ENCODE measurements around the gene BICD2.

The BICD2 gene

GRCh38 chr9:92749934-92750315 is 14.7 kb downstream of the BICD2 start:
- TF ChIP-seq, protein P1, sequence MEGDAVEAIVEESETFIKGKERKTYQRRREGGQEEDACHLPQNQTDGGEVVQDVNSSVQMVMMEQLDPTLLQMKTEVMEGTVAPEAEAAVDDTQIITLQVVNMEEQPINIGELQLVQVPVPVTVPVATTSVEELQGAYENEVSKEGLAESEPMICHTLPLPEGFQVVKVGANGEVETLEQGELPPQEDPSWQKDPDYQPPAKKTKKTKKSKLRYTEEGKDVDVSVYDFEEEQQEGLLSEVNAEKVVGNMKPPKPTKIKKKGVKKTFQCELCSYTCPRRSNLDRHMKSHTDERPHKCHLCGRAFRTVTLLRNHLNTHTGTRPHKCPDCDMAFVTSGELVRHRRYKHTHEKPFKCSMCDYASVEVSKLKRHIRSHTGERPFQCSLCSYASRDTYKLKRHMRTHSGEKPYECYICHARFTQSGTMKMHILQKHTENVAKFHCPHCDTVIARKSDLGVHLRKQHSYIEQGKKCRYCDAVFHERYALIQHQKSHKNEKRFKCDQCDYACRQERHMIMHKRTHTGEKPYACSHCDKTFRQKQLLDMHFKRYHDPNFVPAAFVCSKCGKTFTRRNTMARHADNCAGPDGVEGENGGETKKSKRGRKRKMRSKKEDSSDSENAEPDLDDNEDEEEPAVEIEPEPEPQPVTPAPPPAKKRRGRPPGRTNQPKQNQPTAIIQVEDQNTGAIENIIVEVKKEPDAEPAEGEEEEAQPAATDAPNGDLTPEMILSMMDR (conservative IDR thresholded peaks at IDR 0.05) = no peak
- TF ChIP-seq ZFX (IDR thresholded peaks at IDR 0.05) = no peak
- no peak overlapping the region for H3K27ac ChIP-seq

- TF ChIP-seq ZFX (IDR thresholded peaks at IDR 0.05) = no peak
- TF ChIP-seq, protein P1 (conservative IDR thresholded peaks at IDR 0.05) = no peak
- no peak overlapping the region for H3K27ac ChIP-seq
Measured at GRCh38 chr9:92749071-92749933, 15.3 kb downstream of the BICD2 start.

DNA sequence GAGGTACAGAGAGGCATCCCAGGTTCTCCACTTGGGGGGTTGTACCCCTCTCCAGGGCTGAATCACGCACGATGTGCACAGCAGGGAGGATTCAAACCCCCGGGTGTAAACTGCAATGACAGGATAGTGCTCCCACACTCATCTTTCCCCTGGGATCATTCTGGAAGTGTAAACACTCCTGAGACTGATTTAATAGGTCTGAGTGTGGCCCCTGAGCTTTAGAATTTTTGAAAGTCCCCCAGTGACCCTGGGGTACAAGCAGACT is 16.5 kb downstream of the BICD2 start:
- no peak overlapping the region for H3K27ac ChIP-seq
- TF ChIP-seq, protein P1 (conservative IDR thresholded peaks at IDR 0.05) = no peak
- TF ChIP-seq ZFX (IDR thresholded peaks at IDR 0.05) = no peak

GRCh38 chr9:92747459-92748232 is 17.0 kb downstream of the BICD2 start:
- H3K27ac ChIP-seq = no peak overlapping the region
- no peak for TF ChIP-seq ZFX (IDR thresholded peaks at IDR 0.05)
- TF ChIP-seq, protein P1 (conservative IDR thresholded peaks at IDR 0.05) = no peak

- H3K27ac ChIP-seq = no peak overlapping the region
- no peak for TF ChIP-seq ZFX (IDR thresholded peaks at IDR 0.05)
- TF ChIP-seq, protein P1 (conservative IDR thresholded peaks at IDR 0.05) = no peak
Measured at GRCh38 chr9:92746567-92747458, 17.8 kb downstream of the BICD2 start.

DNA sequence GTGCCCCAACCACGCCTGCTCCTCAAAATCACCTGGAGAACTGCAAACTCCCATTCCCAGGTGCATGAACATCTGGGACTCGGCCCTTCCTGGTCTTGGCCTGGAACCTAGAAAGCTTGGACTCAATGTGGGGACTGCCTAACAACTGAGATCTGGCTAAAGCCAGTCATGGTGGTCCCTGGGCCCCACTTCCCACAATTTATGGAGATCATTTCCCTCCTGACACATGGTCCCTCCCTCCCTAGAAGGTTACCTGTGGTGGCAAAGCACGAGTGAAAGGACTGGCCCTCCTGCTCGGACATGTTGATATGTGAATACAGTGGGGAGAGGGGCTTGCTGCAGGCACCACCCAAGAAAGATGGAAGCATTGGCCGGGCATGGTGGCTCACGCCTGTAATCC is 18.8 kb downstream of the BICD2 start:
- no peak for TF ChIP-seq ZFX (IDR thresholded peaks at IDR 0.05)
- TF ChIP-seq, protein P1 (conservative IDR thresholded peaks at IDR 0.05) = no peak

More for the DNA sequence above, 18.8 kb downstream of the BICD2 start:
- H3K27ac ChIP-seq = no peak overlapping the region

Measured in C4-2B (cell line).